HUES6 (cell line): ENCODE measurements around the gene PICALM.
"Not testable (repeated sequence)": the region's sequence is repeated elsewhere in the genome, so short reads cannot be mapped to it uniquely, and the experiment has no call there.

Source experiments
- H3K27ac ChIP-seq: 2 replicates; pipeline ENCODE4 v1.7.0; 2013; ENCODE audit warnings: low read depth, mild to moderate bottlenecking, low read length, inconsistent platforms
- H3K27me3 ChIP-seq: 2 replicates; pipeline ENCODE4 v1.6.1; 2013; ENCODE audit warnings: low read length; ENCODE audit not compliant: control insufficient read depth, insufficient read depth
- H3K36me3 ChIP-seq: 2 replicates; pipeline ENCODE4 v1.6.1; 2013; ENCODE audit warnings: low read length; ENCODE audit not compliant: control insufficient read depth, insufficient read depth
- H3K4me1 ChIP-seq: 2 replicates; pipeline ENCODE4 v1.6.1; 2013; ENCODE audit warnings: low read length; ENCODE audit not compliant: control insufficient read depth, insufficient read depth
- H3K4me3 ChIP-seq: 2 replicates; pipeline ENCODE4 v1.5.1; 2013; ENCODE audit warnings: low read depth, low read length
- H3K9ac ChIP-seq: one replicate; pipeline ENCODE4 v1.6.1; 2013; ENCODE audit warnings: mild to moderate bottlenecking, low read length
- H3K9me3 ChIP-seq: 2 replicates; pipeline ENCODE4 v1.6.1; 2013; ENCODE audit warnings: low read depth, low read length; ENCODE audit not compliant: control insufficient read depth, insufficient read depth

PICALM gene

GRCh38 chr11:85937835-85938234, 131.0 kb downstream of the PICALM start:
- Histone ChIP-seq H3K9ac (no peak overlapping the region), H3K4me3 (no peak overlapping the region), H3K36me3 (no peaks in the 10 kb centered on the region), H3K27me3 (no peaks in the 10 kb centered on the region; the same call in 1 of the 2 replicates), H3K27ac (no peak overlapping the region), H3K4me1 (no peaks in the 10 kb centered on the region), H3K9me3 (no peaks in the 10 kb centered on the region)

GRCh38 chr11:85935751-85936150, 133.1 kb downstream of the PICALM start:
- Histone ChIP-seq H3K36me3 (no peaks in the 10 kb centered on the region), H3K4me1 (no peaks in the 10 kb centered on the region)

GRCh38 chr11:85934596-85935169, 134.2 kb downstream of the PICALM start:
- Histone ChIP-seq H3K4me3 (no peak overlapping the region; the same call in 1 of the 2 replicates), H3K9ac (no peak overlapping the region), H3K4me1 (no peaks in the 10 kb centered on the region), H3K27me3 (no peaks in the 10 kb centered on the region; the same call in 1 of the 2 replicates), H3K36me3 (no peaks in the 10 kb centered on the region), H3K9me3 (no peaks in the 10 kb centered on the region), H3K27ac (no peak overlapping the region)

More at GRCh38 chr11:85935751-85936150, 133.1 kb downstream of the PICALM start:
- Histone ChIP-seq H3K9ac (no peak overlapping the region), H3K27me3 (no peaks in the 10 kb centered on the region; the same call in 1 of the 2 replicates), H3K4me3 (no peak overlapping the region), H3K9me3 (no peaks in the 10 kb centered on the region), H3K27ac (no peak overlapping the region)

- no peak overlapping the region for H3K9ac ChIP-seq
- H3K9me3 ChIP-seq, result no peaks in the 10 kb centered on the region
- H3K27me3 ChIP-seq, result no peaks in the 10 kb centered on the region; the same call in 1 of the 2 replicates
- no peaks in the 10 kb centered on the region for H3K36me3 ChIP-seq
- H3K27ac ChIP-seq, result no peak overlapping the region
- H3K4me1 ChIP-seq, result no peaks in the 10 kb centered on the region
- H3K4me3 ChIP-seq, result no peak overlapping the region
Observed at GRCh38 chr11:85930879-85931366, 138.0 kb downstream of the PICALM start.

GRCh38 chr11:85926653-85927214, 142.2 kb downstream of the PICALM start:
- H3K27ac ChIP-seq, result not testable (repeated sequence)

GRCh38 chr11:85923455-85923854, 145.4 kb downstream of the PICALM start:
- Histone ChIP-seq H3K4me3 (no peak overlapping the region), H3K27ac (no peak overlapping the region), H3K9me3 (0 out of 2 replicates have a peak, but pooled peaks cover 2% of the 10 kb centered on the region), H3K27me3 (no peaks in the 10 kb centered on the region), H3K4me1 (peaks cover 7% of the 10 kb centered on the region; the same call in 1 of the 2 replicates), H3K9ac (no peak overlapping the region), H3K36me3 (no peaks in the 10 kb centered on the region)

More at GRCh38 chr11:85926653-85927214, 142.2 kb downstream of the PICALM start:
- not testable (repeated sequence) for H3K4me3 ChIP-seq, H3K27me3 ChIP-seq, H3K9me3 ChIP-seq, H3K4me1 ChIP-seq, H3K9ac ChIP-seq, H3K36me3 ChIP-seq

GRCh38 chr11:85922367-85922766, 146.5 kb downstream of the PICALM start:
- H3K36me3 ChIP-seq, result no peaks in the 10 kb centered on the region
- H3K27me3 ChIP-seq, result no peaks in the 10 kb centered on the region
- H3K27ac ChIP-seq, result no peak overlapping the region

GRCh38 chr11:85918910-85919794, 149.7 kb downstream of the PICALM start:
- no peak overlapping the region for H3K27ac ChIP-seq
- H3K4me1 ChIP-seq, result peaks cover 7% of the 10 kb centered on the region; the same call in 1 of the 2 replicates

More at GRCh38 chr11:85922367-85922766, 146.5 kb downstream of the PICALM start:
- Histone ChIP-seq H3K9me3 (0 out of 2 replicates have a peak, but pooled peaks cover 2% of the 10 kb centered on the region), H3K9ac (no peak overlapping the region), H3K4me3 (no peak overlapping the region), H3K4me1 (peaks cover 7% of the 10 kb centered on the region; the same call in 1 of the 2 replicates)

GRCh38 chr11:85914425-85914824, 154.5 kb downstream of the PICALM start:
- Histone ChIP-seq H3K9me3 (peaks cover 10% of the 10 kb centered on the region), H3K9ac (no peak overlapping the region), H3K27me3 (no peaks in the 10 kb centered on the region), H3K4me3 (no peak overlapping the region), H3K4me1 (peaks cover 7% of the 10 kb centered on the region; the same call in 1 of the 2 replicates), H3K27ac (no peak overlapping the region), H3K36me3 (no peaks in the 10 kb centered on the region)

More at GRCh38 chr11:85918910-85919794, 149.7 kb downstream of the PICALM start:
- no peaks in the 10 kb centered on the region for H3K27me3 ChIP-seq
- no peak overlapping the region for H3K9ac ChIP-seq
- peaks cover 10% of the 10 kb centered on the region for H3K9me3 ChIP-seq
- no peaks in the 10 kb centered on the region for H3K36me3 ChIP-seq
- no peak overlapping the region for H3K4me3 ChIP-seq

GRCh38 chr11:85913513-85913912, 155.4 kb downstream of the PICALM start:
- no peak overlapping the region for H3K27ac ChIP-seq
- no peaks in the 10 kb centered on the region; the same call in 1 of the 2 replicates for H3K4me1 ChIP-seq
- no peak overlapping the region for H3K9ac ChIP-seq
- H3K9me3 ChIP-seq, result peaks cover 10% of the 10 kb centered on the region
- no peaks in the 10 kb centered on the region for H3K36me3 ChIP-seq
- H3K4me3 ChIP-seq, result no peak overlapping the region
- no peaks in the 10 kb centered on the region for H3K27me3 ChIP-seq
